Kidney tubule cell (primary cell): ENCODE data around the gene XCR1.

ENCODE experiments used
- DNase-seq: peaks from one replicate; pipeline ENCODE4 v3.0.0-alpha.2; 2018; ENCODE audit warnings: low spot score

XCR1 gene

DNA sequence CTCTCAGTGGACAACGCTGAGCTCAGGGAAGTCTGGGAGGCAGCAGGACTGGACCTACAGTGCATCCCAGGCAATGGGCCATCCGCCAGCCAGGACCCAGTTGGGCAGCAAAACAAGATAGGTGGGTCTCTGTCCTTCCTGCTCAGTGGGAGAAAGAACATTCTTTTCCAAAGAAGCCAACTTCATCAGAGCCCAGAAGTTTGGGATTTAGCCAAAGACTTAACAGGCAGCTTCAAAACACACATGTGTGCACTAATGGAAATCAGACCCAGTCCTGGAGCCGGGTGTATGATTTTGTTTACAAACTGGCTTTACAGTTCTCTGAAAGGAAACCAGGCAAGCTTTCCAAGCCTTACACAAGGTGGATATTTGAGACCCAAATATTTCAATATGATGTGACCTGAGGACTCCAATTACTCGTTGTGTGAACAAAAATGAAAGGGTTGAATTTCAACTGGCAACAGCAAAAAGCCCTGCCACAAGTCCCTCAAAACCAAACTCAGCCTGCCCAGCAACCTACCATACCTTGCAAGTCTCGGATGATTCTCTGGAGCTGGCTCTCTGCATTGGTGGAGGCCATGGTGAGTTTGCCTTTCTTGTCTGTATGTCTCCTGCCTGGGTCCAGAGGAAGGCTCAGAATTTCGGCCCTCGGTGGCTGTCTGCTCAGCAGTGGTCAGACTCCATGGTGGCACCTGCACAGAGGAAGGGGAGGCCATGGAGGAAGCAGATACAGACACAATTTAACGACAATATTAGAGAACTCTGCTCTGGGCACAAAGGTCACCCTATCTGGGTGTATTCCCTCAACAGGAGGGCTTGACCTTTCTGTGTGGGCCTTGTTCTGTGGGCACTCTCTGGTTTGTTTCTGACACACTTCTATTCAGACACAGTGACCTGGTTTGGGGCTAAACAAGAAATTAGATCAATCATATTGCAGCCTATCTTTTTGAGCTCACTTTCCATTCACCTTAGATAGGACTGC lies 42.7 kb downstream of the XCR1 start:
- DNase-seq = no peak

DNA sequence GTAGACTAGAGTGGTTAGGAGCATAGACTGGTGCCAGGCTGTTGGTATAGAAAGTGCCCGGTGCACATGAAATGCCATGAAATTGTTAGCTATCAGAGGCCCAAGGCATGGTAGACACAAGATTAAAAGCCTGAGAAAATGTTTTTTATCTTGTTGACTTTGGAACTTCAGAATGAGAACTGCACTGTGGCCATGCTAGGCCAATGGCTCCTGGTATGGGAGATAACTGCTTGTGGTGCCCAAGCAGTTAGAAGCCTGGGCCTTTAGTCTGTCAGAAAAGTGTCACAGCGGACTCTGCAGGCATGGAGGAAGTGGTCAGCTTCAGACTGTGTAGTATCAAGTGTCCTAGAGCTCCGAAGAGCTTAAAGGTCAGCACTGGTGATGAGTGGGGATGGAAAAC lies 43.5 kb downstream of the XCR1 start:
- no peak for DNase-seq

DNA sequence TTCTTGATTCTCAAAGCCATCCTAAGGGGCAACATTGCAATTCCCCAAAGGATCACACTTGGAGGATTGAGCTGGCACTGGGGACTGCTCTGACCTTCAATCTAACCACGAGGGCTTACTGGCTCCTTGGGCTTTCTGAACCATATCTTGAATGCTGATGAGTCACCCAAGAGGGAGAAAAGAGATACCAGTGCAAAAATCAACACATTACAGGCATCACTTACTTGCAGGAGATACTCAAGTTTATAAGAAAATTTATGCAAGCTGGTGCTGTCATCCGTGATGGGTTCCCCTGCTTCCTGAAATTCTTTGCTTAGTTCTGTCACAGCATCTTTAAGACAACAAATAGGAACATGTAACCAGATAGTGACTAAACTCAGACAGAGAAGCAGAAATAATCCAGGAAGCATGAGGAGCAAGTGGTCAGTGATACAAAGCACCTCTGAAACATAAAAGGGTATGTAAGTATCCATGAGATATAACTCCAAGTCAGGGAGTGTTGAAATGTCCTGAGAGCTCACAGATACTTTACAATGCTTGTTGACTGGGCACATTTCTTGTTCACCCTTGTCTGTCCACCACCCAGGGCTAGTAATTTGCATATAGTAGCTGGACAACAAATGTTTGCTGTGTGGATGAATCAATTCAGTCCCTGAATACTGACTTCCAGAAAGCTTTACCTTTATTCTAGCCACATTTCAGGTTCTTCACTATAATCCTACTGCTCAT lies 45.8 kb downstream of the XCR1 start:
- DNase-seq = peak; percentile 95

DNA sequence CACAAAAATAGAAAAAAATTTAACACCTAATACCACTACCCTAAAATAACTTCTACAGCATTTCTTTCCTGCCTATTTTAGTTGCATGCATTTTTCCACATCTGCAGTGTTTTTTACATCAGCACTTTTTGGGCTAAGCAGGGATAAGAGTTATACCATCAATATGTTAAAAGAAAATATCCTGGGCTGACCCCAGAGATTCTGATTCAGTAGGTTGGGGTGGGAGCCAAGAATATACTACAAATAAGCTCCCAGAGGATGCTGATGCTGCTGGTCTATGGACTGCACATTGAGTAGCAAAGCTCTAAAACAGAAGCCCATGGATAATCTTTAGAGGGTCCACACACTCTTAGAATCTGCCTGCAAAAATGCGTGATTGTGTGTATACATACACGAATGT lies 46.5 kb downstream of the XCR1 start:
- no peak for DNase-seq

DNA sequence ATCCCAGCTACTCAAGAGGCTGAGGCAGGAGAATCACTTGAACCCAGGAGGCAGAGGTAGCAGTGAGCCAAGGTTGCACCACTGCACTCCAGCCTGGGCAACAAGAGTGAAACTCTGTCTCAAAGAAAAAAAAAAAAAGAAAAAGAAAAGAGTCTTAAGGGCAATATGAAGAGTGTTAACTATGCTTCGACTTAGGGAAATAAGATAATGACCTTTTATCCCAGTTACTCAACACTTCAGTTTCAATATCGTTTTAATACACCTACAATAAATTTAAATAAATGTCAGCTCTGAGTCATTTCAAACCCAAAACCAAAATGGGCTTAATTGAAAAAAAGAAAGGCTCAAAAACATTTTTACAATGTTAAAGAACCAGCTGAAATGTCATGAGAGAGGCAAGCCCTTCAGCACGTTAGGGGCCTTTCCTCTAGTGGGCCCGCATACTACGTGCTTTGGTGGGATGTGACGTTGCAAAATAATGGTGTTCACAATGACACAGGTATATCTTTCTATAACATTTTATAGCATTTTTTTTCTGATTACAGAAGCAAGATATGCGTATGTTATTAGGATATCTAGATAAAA lies 47.0 kb downstream of the XCR1 start:
- no peak for DNase-seq

DNA sequence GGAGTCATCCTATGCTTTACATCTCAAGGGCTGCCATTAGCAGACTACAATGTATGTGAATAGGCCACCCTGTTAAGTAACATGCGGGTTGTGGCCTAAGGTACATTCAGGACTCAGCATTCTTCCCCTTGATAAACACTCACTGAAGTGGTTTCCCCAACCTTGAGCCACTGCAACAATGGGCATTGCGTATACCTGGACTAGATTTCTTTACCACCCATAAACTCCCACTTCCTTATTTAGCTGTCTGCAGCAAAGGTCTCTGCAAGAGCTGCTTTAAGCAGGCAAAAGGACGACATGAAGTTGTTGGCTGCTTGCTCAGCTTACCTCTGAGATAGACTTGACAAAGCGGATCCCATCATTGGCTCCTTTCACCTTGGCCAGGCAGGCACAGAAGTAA lies 47.9 kb downstream of the XCR1 start:
- no peak for DNase-seq

DNA sequence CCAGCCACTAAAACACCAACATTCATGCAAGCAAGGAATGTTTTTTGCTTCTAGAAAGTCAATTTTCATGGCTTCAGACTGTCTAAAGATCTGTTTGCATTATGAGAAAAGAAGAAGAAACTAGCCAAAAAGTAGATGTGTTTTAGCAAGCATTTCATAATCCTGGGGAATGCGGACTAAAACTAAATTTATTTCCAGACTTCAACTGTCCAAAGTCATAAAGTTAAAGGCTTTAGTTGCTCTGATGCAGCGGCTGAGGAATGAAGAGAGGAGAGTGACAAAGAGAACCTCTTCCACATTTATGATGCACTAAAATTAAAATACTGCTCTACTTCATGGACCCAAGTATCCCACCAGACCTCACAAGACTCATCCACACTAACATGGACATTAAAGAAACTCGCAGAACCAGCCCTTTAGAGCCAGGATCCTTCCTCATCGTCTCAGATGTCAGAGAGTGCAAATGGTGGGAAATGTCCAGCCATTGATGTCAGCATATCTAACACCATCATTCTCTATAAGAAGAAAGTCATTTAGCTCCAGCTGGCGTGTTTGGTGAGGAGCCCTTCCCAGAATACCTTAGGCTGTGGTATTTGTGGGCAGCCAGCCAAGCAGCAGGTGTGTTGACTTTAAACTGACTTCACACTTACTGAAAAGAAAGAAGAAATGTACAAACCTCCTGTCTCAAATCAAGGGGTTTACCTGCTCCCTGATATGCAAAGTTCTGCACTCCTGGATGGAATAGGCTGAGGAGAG lies 49.1 kb downstream of the XCR1 start:
- DNase-seq = peak; percentile 75

DNA sequence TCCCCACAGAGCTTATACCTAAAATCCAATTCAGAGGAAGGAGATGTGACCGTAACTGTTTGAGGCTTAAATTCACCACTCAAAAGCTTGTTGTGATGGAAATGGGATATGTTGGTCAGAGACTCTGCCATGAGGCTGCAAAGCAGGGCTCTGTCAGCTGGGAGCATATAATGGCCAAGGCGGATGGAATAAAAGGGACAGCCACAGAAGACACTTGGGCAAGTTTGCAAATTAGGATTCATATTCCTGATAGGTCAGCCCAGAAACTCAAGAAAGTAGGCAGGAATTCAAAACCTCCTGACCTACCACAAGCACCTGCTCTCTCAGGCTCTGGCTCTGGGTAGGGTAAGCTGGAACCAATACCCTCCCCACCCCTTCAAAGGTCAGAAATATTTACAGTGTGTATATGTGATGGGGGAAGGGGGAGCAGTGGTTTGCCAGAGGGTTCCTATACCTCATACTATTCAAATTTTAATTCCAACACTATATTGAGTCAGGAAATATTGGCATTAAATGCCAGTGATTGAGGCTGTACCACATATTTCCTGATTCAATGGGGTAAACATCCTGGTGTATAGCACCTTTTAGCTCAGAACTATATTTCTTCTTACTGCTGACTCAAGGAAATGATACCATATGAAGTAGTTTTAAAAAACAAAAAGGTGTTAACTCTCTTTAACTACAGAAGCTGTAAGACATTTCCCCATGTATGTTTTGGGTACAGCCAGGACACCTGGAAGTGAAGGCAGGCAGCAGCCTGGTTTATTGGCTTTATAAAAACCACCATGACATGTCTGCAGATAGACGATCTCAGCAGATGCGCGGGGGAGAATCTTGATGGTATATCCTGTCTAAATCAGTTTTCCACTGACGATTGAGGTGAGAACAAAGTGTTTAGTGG lies 50.8 kb downstream of the XCR1 start:
- DNase-seq = no peak

DNA sequence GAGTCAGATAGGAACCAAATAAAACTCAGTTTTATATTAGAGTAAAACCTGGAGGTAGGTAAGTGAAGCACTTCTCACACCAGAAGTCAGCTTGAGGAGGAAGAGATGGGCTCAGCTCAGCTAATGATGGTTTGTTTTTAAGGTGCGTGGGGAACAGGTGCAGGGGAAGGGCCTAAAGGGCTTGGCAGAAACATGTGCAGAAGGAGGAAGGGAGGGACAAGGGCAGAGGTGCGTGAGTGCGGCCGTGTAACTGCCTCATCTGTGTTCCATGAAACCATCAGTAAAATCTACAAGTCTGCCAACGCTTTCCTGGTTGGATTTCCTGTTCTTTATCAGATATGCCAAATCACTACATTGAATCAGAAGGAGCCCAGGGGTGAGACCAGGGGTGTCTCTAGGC lies 51.6 kb downstream of the XCR1 start:
- DNase-seq = no peak

DNA sequence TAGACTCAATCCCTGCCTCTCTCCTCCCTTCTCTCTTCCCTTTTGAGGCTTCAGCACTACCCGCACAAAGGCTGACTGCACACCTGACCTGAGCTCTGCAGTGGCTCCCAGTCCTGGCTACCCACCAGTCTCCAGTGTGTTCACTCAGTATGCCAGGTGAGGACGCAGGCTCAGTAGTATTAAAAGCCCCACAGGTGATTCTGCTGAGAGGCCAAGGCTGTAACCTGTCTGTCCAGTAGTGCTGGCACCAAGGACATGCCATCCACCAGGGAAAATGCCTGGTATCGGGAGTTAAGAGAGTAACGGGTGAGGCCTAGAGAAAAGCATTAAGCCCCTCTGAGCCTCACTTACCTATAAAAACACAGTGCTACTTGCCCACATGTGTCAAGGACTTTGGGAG lies 52.6 kb downstream of the XCR1 start:
- no peak for DNase-seq

DNA sequence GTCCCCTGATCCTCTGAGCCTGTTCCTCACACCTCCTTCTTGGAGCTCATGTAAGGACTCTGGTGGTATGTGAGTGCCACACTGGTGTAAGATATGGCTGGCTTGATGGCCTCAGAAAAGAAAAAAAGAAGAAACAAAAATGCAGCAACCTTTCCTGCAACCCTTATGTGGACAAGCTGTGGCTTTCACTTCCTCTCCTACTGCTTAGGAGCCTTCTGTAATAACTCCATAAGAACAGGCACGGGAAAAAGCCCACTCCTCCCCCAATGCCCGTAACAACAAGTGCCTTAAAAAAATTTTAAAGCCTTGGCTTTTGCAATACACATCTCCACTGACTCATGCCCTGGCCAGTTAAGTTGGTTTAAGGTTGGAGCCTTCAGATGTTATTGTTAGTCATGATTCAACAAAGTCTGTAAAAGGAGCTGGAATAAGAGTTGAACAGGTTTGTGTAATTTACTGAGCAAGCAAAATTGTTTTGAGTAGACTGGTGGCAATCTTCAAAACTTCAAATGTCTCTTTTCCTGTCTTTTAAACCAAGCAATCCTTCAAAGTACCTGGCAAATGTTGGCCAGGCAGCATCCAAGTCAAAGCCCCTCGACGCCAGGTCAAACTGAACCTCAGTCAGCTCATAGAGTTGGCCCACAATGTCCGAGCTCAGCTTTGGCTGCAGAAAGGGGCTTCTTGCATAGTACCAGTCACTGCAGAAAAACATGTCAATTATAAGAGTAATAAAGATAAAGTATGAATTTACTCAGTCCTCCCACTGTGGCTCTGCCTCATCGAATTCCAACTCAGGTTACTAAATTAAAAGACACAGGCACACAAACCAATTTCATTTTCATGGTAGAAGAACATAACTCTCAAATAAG lies 54.5 kb downstream of the XCR1 start:
- peak; percentile 69 for DNase-seq

DNA sequence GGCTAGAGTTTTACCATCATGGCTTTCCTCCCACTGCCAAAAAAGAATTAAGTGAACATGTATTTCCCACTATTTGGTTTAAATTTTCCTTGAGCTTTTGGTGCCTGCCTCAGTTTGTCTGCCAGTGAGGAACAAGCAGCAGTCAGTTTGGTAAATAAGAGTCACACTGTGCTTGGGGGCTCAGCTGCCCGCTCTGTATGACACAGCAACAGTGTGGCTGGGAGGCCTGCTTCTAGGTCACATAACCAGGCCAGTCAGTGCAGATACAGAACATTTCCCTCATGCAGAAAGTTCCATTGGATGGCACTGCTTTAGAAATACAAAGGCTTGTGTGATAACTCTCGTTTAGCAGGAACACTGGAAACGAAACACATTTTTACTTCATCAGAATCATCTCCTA lies 57.3 kb downstream of the XCR1 start:
- DNase-seq = no peak

DNA sequence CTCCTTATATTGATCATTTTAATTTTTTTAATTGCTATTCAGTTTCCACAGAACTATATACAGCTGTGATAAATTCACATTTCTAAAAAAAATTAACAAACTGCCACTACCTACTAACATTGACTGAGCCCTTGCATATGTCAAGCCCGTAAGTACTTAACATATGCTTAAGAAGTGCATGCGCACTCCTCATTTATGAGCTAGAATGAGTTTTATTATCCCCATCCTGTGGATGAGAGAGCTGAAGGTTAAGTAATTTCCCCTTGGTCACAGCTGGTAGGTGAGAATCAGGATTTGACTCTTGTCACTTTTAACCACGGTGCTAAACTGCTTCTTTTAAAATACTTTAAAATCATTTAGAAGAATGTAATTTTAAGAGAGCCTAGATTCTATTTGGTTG lies 58.2 kb downstream of the XCR1 start:
- no peak for DNase-seq

DNA sequence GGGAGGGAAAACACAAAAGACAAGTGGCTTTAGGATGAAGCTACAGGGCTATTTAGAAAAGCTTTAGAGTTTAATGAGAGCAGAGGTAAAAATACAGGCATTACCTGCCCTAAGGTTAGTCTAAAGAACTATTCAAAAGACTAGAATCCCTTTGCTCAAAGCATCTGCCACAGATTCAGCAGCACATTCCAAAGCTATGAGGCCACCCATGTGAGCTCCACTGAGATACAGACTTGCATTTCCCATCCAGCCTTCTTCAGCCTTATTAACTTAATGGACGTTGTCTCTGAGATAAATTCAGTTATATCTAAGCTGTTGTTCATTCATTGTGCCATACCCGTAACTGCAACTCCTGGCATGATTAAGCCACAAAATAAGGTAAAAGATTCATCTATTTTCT lies 58.6 kb downstream of the XCR1 start:
- peak; percentile 54 for DNase-seq

DNA sequence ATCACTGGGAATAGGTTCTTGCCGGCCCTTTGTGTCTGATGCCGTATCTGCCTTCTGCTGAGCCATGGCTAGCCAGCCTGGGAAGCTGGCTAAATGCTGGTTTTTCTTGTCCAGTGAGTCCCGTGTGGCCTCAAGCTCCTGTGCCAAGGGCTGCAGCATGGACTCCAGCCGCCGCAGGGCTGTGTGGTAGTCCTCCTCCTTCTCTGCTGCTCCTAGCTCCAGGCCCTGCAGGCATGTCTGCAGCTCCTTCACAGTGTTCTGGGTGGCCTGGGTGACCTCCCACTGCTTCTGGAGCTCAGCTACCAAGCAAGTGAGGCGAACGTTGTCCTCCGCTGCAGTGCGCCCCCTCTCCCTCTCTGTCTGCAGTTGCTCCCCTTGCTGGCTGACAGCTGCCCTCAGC lies 59.1 kb downstream of the XCR1 start:
- no peak for DNase-seq

DNA sequence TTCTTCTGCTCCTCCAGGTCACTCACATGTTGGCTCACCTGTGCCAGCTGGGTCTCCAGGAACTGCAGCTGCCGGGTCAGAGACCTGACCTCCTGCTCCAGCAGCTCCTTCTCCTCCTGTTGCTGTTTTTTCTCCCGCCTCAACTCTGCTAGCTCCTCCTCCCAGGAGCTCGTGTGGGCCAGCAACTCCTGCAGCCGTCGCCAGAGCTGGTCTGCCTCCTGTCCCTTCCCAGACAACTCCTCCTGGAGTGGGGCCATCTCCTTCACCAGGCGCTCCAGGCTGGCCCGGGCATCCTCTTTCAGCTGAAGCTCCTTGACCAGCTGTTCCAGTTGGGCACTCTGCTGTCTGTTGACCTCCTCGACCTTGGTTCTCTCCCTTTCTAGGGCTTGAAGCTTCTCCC lies 59.6 kb downstream of the XCR1 start:
- DNase-seq = no peak
